Smooth muscle cell (in vitro differentiated cells): Measurements from ENCODE around the gene CACNA1H. TPM values are rescaled to one million over a fixed set of nuclear protein-coding genes. Genes with fewer than 3 reads are reported as not detected.

Experiments
- DNase-seq: peaks from one replicate; lab custom pipeline; 2025; ENCODE audit not compliant: unreplicated experiment; lab: John Stamatoyannopoulos, UW
- H2AFZ ChIP-seq: fragments of 200-600 bp; sonication (generic); 2 replicates; pipeline ENCODE4 v1.6.0; 2016; ENCODE audit warnings: antibody characterized with exemption, low read depth, mild to moderate bottlenecking
- H3F3A ChIP-seq: fragments of 200-600 bp; sonication (generic); 2 replicates; pipeline ENCODE4 v1.6.0; 2017; ENCODE audit warnings: antibody characterized with exemption, low read depth
- H3K27ac ChIP-seq: fragments of 200-600 bp; sonication (generic); 2 replicates; pipeline ENCODE4 v1.5.1; 2016; ENCODE audit warnings: low read depth, mild to moderate bottlenecking
- H3K27me3 ChIP-seq: fragments of 200-600 bp; sonication (generic); 2 replicates; pipeline ENCODE4 v1.6.1; 2016; ENCODE audit warnings: low read depth, mild to moderate bottlenecking
- H3K36me3 ChIP-seq: fragments of 200-600 bp; sonication (generic); 2 replicates; pipeline ENCODE4 v1.5.1; 2016; ENCODE audit warnings: low read depth
- H3K4me1 ChIP-seq: fragments of 200-600 bp; sonication (generic); 2 replicates; pipeline ENCODE4 v1.5.1; 2016; ENCODE audit warnings: low read depth
- H3K4me2 ChIP-seq: fragments of 200-600 bp; sonication (generic); 2 replicates; pipeline ENCODE4 v1.6.0; 2016; ENCODE audit warnings: mild to moderate bottlenecking
- H3K4me3 ChIP-seq: fragments of 200-600 bp; sonication (generic); 2 replicates; pipeline ENCODE4 v1.5.1; 2016; ENCODE audit warnings: mild to moderate bottlenecking
- H3K79me2 ChIP-seq: fragments of 200-600 bp; sonication (generic); 2 replicates; pipeline ENCODE4 v1.6.0; 2016; ENCODE audit warnings: low read depth, mild to moderate bottlenecking
- H3K9ac ChIP-seq: fragments of 200-600 bp; sonication (generic); 2 replicates; pipeline ENCODE4 v1.6.0; 2016; ENCODE audit warnings: low read depth
- H3K9me3 ChIP-seq: fragments of 200-600 bp; sonication (generic); replicated peaks from 2 replicates; pipeline ENCODE4 v1.5.1; 2016; ENCODE audit warnings: low read depth
- H4K20me1 ChIP-seq: fragments of 200-600 bp; sonication (generic); 2 replicates; pipeline ENCODE4 v1.6.0; 2016; ENCODE audit warnings: low read depth
- WGBS: methylation state at CpG from one replicate; pipeline ENCODE4 v1.1.7; 2016; ENCODE audit warnings: low lambda C conversion rate; 5-methylcytosine and 5-hydroxymethylcytosine counted together
- polyA plus RNA-seq: library from polyadenylated mRNA; unstranded; fragments of >200 nt; fragmentation: Nextera tagmentation; extraction: Ambion mirVana; gene quantifications from 2 replicates; pipeline ENCODE4 v1.2.1, GENCODE V29; 2016
- total RNA-seq: library from RNA; depleted of rRNA; stranded (reverse); fragments of >200 nt; gene quantifications from 2 replicates; pipeline ENCODE4 v1.2.3, GENCODE V29; 2014
- TF ChIP-seq, protein P1 (sequence below): fragments of 200-600 bp; sonication (generic); IDR thresholded peaks from 2 replicates; pipeline ENCODE4 v1.5.1; 2017; ENCODE audit warnings: borderline replicate concordance, mild to moderate bottlenecking, antibody characterized with exemption; ENCODE audit not compliant: insufficient read depth, poor library complexity, severe bottlenecking

Gene CACNA1H
- total and polyA plus RNA-seq, 2 experiments from 2014 or later = 1.7 to 2.6 TPM

DNA sequence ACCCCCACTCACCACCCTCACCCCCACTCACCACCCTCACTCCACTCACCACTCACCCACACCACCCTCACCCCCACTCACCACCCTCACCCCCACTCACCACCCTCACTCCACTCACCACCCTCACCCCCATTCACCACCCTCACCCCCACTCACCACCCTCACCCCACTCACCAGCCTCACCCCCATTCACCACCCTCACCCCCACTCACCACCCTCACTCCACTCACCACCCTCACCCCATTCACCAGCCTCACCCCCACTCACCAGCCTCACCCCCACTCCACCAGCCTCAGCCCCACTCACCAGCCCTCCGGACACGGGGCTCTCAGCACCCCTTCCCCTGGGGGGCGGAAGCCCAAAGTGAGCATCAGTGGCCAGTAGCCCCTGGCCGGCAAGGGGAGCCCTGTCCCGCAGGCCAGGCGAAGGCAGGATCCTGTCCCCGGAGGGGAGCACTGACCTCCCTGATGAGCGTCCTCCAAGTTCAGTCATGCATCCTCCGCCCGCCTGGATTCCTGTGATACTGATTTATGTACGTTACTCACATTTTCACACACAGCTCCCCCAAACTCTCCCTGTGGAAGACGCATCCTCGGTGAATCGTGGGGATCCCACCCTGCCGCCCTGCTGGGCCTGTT, 38.9 kb upstream of the CACNA1H start:
- Histone ChIP-seq H3K27ac (no peak overlapping the region), H3K4me3 (no peak overlapping the region), H4K20me1 (no peaks in the 10 kb centered on the region), H3K9ac (no peak overlapping the region), H2AFZ (no peak overlapping the region), H3K36me3 (no peaks in the 10 kb centered on the region), H3K79me2 (no peaks in the 10 kb centered on the region), H3K4me1 (no peaks in the 10 kb centered on the region), H3F3A (no peaks in the 10 kb centered on the region), H3K9me3 (no peaks in the 10 kb centered on the region), H3K4me2 (no peak overlapping the region), H3K27me3 (no peaks in the 10 kb centered on the region)
- TF ChIP-seq, protein P1, sequence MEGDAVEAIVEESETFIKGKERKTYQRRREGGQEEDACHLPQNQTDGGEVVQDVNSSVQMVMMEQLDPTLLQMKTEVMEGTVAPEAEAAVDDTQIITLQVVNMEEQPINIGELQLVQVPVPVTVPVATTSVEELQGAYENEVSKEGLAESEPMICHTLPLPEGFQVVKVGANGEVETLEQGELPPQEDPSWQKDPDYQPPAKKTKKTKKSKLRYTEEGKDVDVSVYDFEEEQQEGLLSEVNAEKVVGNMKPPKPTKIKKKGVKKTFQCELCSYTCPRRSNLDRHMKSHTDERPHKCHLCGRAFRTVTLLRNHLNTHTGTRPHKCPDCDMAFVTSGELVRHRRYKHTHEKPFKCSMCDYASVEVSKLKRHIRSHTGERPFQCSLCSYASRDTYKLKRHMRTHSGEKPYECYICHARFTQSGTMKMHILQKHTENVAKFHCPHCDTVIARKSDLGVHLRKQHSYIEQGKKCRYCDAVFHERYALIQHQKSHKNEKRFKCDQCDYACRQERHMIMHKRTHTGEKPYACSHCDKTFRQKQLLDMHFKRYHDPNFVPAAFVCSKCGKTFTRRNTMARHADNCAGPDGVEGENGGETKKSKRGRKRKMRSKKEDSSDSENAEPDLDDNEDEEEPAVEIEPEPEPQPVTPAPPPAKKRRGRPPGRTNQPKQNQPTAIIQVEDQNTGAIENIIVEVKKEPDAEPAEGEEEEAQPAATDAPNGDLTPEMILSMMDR = no peak
- WGBS = 89% methylated on average over 15 of the region's 15 CpGs
- DNase-seq = no peak

DNA sequence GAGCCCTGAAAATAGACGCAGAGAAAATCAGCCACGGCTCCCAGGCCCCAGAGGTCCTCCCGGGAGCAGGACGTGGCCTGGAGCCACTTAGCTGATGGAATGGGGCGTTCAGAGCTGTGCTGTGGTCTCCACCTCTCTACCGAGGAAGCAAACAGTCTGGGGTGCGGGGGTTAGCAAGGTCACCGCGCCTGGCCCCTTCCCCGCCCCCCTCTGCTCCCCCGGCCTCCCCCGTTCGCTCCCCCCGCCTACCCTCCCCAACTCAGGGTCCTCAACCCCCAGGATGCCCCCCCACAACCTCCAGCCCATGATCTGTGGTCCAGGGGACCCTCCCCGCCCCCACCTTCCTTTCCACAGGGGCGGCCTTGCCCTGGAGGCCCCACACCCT, 36.2 kb upstream of the CACNA1H start:
- no peak for DNase-seq
- TF ChIP-seq, protein P1 = no peak
- WGBS = 88% methylated on average over 6 of the region's 16 CpGs

DNA sequence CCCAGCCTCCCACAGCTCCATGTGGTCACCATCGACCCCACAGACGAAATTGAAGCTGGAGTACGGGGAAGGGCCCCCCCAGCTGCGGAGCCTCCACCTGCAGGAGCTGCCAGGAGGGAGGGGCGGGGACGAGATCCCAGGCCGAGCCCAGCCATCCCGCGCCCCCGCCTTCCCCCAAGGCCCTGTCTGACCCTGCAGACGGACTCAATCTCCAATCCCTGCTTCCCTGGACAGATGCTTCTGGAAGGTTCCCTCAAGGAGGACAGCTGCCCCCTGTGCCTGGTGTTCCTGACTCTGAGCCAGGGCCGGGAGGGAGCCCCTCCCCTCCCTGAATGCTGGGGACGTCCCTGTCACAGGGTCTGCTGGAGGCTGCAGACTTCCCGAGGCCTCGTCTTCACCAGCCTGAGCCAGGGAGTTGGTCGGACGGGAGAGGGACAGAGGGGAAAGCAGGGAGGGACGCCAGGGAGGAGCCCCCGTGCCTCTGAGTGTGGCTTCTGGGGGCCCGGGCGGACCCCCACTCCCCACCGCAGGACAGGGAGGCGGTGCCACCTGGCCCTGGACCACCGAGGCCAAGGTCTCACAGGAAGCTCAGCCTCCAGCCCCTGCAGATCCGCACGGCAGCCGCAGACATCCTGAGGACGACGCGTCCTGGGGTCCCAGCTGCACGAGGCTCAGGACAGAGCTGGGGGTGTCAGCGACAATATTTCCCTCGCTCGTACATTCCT, 35.6 kb upstream of the CACNA1H start:
- 86% methylated on average over 31 of the region's 34 CpGs for WGBS
- H3K4me3 ChIP-seq = no peak overlapping the region
- DNase-seq = no peak

More for the DNA sequence above, 36.2 kb upstream of the CACNA1H start:
- Histone ChIP-seq H3K27ac (no peak overlapping the region), H3K4me2 (no peak overlapping the region), H3K27me3 (no peaks in the 10 kb centered on the region), H2AFZ (no peak overlapping the region), H3K79me2 (no peaks in the 10 kb centered on the region), H3K4me3 (no peak overlapping the region), H3F3A (no peaks in the 10 kb centered on the region), H3K9me3 (no peaks in the 10 kb centered on the region), H3K4me1 (no peaks in the 10 kb centered on the region), H3K9ac (no peak overlapping the region), H4K20me1 (no peaks in the 10 kb centered on the region), H3K36me3 (no peaks in the 10 kb centered on the region)

More for the DNA sequence above, 35.6 kb upstream of the CACNA1H start:
- Histone ChIP-seq H3K79me2 (no peaks in the 10 kb centered on the region), H3F3A (no peaks in the 10 kb centered on the region), H4K20me1 (no peaks in the 10 kb centered on the region), H3K27ac (no peak overlapping the region), H3K9me3 (no peaks in the 10 kb centered on the region), H3K9ac (no peak overlapping the region), H3K4me1 (no peaks in the 10 kb centered on the region), H3K27me3 (no peaks in the 10 kb centered on the region), H3K4me2 (no peak overlapping the region), H3K36me3 (no peaks in the 10 kb centered on the region), H2AFZ (no peak overlapping the region)
- TF ChIP-seq, protein P1 = no peak
